HG02840 (cell line): Measurements from ENCODE around the gene FZR1.

Experiments used
- ATAC-seq: cut with Tn5 transposase; IDR thresholded peaks from one replicate; pipeline ENCODE4 v1.9.1; 2021; ENCODE audit warnings: mild to moderate bottlenecking, moderate library complexity, moderate number of reproducible peaks; ENCODE audit not compliant: unreplicated experiment, low FRiP score

The FZR1 gene

GRCh38 chr19:3505598-3506383 lies at the start of gene FZR1:
Gene FZR1 (plus strand): TSS chr19:3506311. CDS start chr19:3522990, 16,679 bp downstream.
- ATAC-seq, result peak; percentile 87

- ATAC-seq, result no peak
Observed at GRCh38 chr19:3456925-3457527, 49.1 kb upstream of the FZR1 start.

- no peak for ATAC-seq
Observed at GRCh38 chr19:3457528-3458228, 48.4 kb upstream of the FZR1 start.

- ATAC-seq, result no peak
Observed at GRCh38 chr19:3458229-3459088, 47.7 kb upstream of the FZR1 start.

GRCh38 chr19:3459089-3459881 lies 46.8 kb upstream of the FZR1 start:
- no peak for ATAC-seq

- ATAC-seq, result no peak
Observed at GRCh38 chr19:3459965-3460582, 46.0 kb upstream of the FZR1 start.

GRCh38 chr19:3462991-3463713 lies 43.0 kb upstream of the FZR1 start:
- no peak for ATAC-seq

GRCh38 chr19:3463714-3464586 lies 42.2 kb upstream of the FZR1 start:
- ATAC-seq, result no peak

- no peak for ATAC-seq
Observed at GRCh38 chr19:3464587-3465235, 41.4 kb upstream of the FZR1 start.

- ATAC-seq, result no peak
Observed at GRCh38 chr19:3465552-3465951, 40.6 kb upstream of the FZR1 start.

GRCh38 chr19:3466635-3467034 lies 39.5 kb upstream of the FZR1 start:
- no peak for ATAC-seq

GRCh38 chr19:3467437-3468198 lies 38.5 kb upstream of the FZR1 start:
- no peak for ATAC-seq

GRCh38 chr19:3468211-3468610 lies 37.9 kb upstream of the FZR1 start:
- ATAC-seq, result no peak

GRCh38 chr19:3469638-3470499 lies 36.2 kb upstream of the FZR1 start:
- ATAC-seq, result no peak

GRCh38 chr19:3470500-3471128 lies 35.5 kb upstream of the FZR1 start:
- ATAC-seq, result no peak
